PC-3 (cell line): ENCODE data around the gene ANKDD1A. TPM values are rescaled to one million over a fixed set of nuclear protein-coding genes. Genes with fewer than 3 reads are reported as not detected.

Experiments used
- ATAC-seq: fragments of 200-7000 bp; cut with Tn5 transposase; 2 replicates; pipeline ENCODE4 v1.9.1; 2020; ENCODE audit warnings: mild to moderate bottlenecking, moderate library complexity
- BruUV-seq: library from RNA; stranded (reverse); fragments of 400-500 nt; replicated peaks from 2 replicates; lab custom pipeline; 2021; lab: Mats Ljungman, UMichigan
- CTCF ChIA-PET: fragments of 300-600 bp; sonication (Branson Sonifier 250); formaldehyde crosslinking; loops from one replicate; lab custom pipeline; 2022; ENCODE audit warnings: antibody characterized with exemption; lab: Charles Lee
- POLR2A ChIA-PET: fragments of 300-600 bp; sonication (Branson Sonifier 250); formaldehyde crosslinking; loops from one replicate; lab custom pipeline; 2022; ENCODE audit warnings: antibody characterized with exemption; ENCODE audit not compliant: unreplicated experiment; lab: Charles Lee
- DNase-seq: peaks from one replicate; pipeline ENCODE4 v3.0.0-alpha.2; 2015
- H2AFZ ChIP-seq: fragments of 300-600 bp; sonication (generic); 2 replicates; pipeline ENCODE4 v1.6.0; 2016; ENCODE audit warnings: antibody characterized with exemption, low read length
- H3F3A ChIP-seq: fragments of 300-600 bp; sonication (generic); one replicate; pipeline ENCODE4 v1.6.0; 2017; ENCODE audit warnings: antibody characterized with exemption, low read length, control low read depth, mild to moderate bottlenecking; ENCODE audit not compliant: unreplicated experiment
- H3K27ac ChIP-seq: fragments of 300-600 bp; sonication (generic); 2 replicates; pipeline ENCODE4 v1.5.1; 2016; ENCODE audit warnings: mild to moderate bottlenecking, low read length
- H3K27me3 ChIP-seq: fragments of 300-600 bp; sonication (generic); 2 replicates; pipeline ENCODE4 v1.6.1; 2016; ENCODE audit warnings: low read length, mixed read lengths
- H3K36me3 ChIP-seq: fragments of 300-600 bp; sonication (generic); 2 replicates; pipeline ENCODE4 v1.6.1; 2016; ENCODE audit warnings: low read depth, mixed run types, low read length, mixed read lengths
- H3K4me1 ChIP-seq: fragments of 300-600 bp; sonication (generic); 2 replicates; pipeline ENCODE4 v1.5.1; 2016; ENCODE audit warnings: low read length; ENCODE audit not compliant: insufficient read depth
- H3K4me2 ChIP-seq: fragments of 300-600 bp; sonication (generic); 2 replicates; pipeline ENCODE4 v1.6.0; 2016; ENCODE audit warnings: low read length
- H3K4me3 ChIP-seq: fragments of 300-600 bp; sonication (generic); 2 replicates; pipeline ENCODE4 v1.5.1; 2016; ENCODE audit warnings: mild to moderate bottlenecking, low read length, mixed read lengths
- H3K79me2 ChIP-seq: fragments of 300-600 bp; sonication (generic); 2 replicates; pipeline ENCODE4 v1.6.1; 2017; ENCODE audit warnings: low read length, mixed read lengths
- H3K9ac ChIP-seq: fragments of 300-600 bp; sonication (generic); 2 replicates; pipeline ENCODE4 v1.6.0; 2016; ENCODE audit warnings: mild to moderate bottlenecking, low read length
- H3K9me2 ChIP-seq: fragments of 300-600 bp; sonication (generic); replicated peaks from 2 replicates; pipeline ENCODE4 v1.6.1; 2016; ENCODE audit warnings: mixed run types, low read length, mixed read lengths
- H3K9me3 ChIP-seq: fragments of 300-600 bp; sonication (generic); 2 replicates; pipeline ENCODE4 v1.6.1; 2016; ENCODE audit warnings: low read length, mixed read lengths
- H4K20me1 ChIP-seq: fragments of 300-600 bp; sonication (generic); 2 replicates; pipeline ENCODE4 v1.6.1; 2016; ENCODE audit warnings: low read length, mixed read lengths
- EZH2 ChIP-seq: fragments of 300-600 bp; sonication (generic); IDR thresholded peaks from one replicate; pipeline ENCODE4 v1.6.1; 2017; ENCODE audit warnings: antibody characterized with exemption, mild to moderate bottlenecking, low read length; ENCODE audit not compliant: unreplicated experiment
- EZH2phosphoT487 ChIP-seq: fragments of 300-600 bp; sonication (generic); IDR thresholded peaks from 2 replicates; pipeline ENCODE4 v1.6.1; 2018; ENCODE audit warnings: mild to moderate bottlenecking, antibody characterized with exemption, low read length, borderline replicate concordance
- intact Hi-C: fragments of 100-400 bp; cut with micrococcal nuclease; formaldehyde crosslinking; loops from 2 replicates; pipeline ENCODE4 v1.9.0; 2023
- total RNA-seq: library from RNA; depleted of rRNA; stranded (reverse); fragments of >200 nt; gene quantifications from 2 replicates; pipeline ENCODE4 v1.2.3, GENCODE V29; 2014
- TF ChIP-seq, protein P1 (sequence below): fragments of 300-600 bp; sonication (generic); conservative IDR thresholded peaks from 2 replicates; pipeline ENCODE4 v1.5.1; 2017; ENCODE audit warnings: antibody characterized with exemption, low read depth, mild to moderate bottlenecking, low read length

ANKDD1A gene
- total RNA-seq, 1 experiment from 2014 or later: 8.9 TPM

DNA sequence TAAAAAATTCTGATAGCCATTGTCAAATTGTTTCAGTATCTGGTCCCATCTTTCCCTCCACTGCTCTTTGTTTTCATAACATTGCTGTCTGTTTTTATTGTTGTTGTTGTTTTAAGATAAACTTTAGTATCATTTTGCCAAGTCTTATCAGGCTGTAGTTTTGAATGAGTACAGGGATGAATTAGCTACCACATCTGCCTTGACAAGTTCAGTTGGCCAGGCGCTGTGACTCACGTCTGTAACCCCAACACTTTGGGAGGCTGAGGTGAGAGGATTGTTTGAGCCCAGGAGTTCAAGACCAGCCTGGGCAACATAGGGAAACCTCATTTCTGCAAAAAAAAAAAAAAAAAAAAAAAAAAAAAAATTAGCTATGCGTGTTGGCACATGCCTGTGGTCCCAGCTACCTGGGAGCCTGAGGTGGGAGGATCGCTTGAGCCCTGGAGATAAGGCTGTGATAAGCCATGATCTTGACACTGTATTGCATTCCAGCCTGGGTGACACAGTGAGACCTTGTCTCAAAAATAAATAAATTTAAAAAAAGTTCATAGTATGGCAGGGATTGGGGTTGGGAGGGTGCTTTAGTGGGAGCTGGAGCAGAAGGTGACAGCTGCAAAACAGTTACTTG, 8.3 kb upstream of the ANKDD1A start:
- no peaks in the 10 kb centered on the region; the same call in 1 of the 2 replicates for H3K36me3 ChIP-seq
- no peaks in the 10 kb centered on the region for H3K79me2 ChIP-seq
- no peak overlapping the region for H3K27ac ChIP-seq
- no peaks in the 10 kb centered on the region for H3K9me3 ChIP-seq
- no peaks in the 10 kb centered on the region for H3K27me3 ChIP-seq
- BruUV-seq: no TSS peak
- H3K9ac ChIP-seq: no peak overlapping the region
- H4K20me1 ChIP-seq: no peaks in the 10 kb centered on the region
- no peaks in the 10 kb centered on the region for H3F3A ChIP-seq
- no peak for ATAC-seq
- POLR2A ChIA-PET: no interaction called here
- TF ChIP-seq EZH2 (no peak), EZH2phosphoT487 (no peak)
- TF ChIP-seq, protein P1, sequence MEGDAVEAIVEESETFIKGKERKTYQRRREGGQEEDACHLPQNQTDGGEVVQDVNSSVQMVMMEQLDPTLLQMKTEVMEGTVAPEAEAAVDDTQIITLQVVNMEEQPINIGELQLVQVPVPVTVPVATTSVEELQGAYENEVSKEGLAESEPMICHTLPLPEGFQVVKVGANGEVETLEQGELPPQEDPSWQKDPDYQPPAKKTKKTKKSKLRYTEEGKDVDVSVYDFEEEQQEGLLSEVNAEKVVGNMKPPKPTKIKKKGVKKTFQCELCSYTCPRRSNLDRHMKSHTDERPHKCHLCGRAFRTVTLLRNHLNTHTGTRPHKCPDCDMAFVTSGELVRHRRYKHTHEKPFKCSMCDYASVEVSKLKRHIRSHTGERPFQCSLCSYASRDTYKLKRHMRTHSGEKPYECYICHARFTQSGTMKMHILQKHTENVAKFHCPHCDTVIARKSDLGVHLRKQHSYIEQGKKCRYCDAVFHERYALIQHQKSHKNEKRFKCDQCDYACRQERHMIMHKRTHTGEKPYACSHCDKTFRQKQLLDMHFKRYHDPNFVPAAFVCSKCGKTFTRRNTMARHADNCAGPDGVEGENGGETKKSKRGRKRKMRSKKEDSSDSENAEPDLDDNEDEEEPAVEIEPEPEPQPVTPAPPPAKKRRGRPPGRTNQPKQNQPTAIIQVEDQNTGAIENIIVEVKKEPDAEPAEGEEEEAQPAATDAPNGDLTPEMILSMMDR: no peak
- no peak overlapping the region for H3K4me2 ChIP-seq
- no peak overlapping the region for H3K4me3 ChIP-seq
- CTCF ChIA-PET: no interaction called here
- intact Hi-C loops: no loop called here
- no peak overlapping the region for H2AFZ ChIP-seq
- no peaks in the 10 kb centered on the region for H3K9me2 ChIP-seq
- H3K4me1 ChIP-seq: no peaks in the 10 kb centered on the region
- DNase-seq: no peak

DNA sequence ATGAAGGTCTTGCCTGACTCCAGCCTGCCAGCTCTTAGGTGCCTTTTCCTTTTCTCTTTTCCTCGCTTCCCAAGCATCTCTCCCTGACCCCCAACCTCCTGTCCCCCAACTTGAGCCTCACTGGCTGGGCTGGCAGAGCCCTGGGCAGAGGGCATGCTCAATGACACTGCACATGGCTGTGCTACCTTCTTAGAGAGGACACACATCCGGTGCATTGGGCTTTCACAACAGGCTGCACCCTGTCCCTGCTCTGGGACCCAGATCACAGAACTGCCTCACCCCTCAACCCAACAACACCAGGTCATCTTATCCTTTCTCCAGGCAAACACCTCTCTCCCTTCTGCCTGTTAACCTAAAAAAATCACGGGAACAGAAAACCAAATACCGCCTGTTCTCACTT, 7.5 kb upstream of the ANKDD1A start:
- H3K4me1 ChIP-seq: no peaks in the 10 kb centered on the region
- intact Hi-C loops: no loop called here
- no peaks in the 10 kb centered on the region for H3F3A ChIP-seq
- H4K20me1 ChIP-seq: no peaks in the 10 kb centered on the region
- DNase-seq (no peak), ATAC-seq (no peak)
- ChIA-PET POLR2A (interaction anchor here (0.6 kb wide), 1 partner anchor 141 kb away, joined by 3 read pairs; no protein-coding TSS in a partner anchor), CTCF (no interaction called here)
- H3K9me3 ChIP-seq: no peaks in the 10 kb centered on the region
- no peak overlapping the region for H3K4me2 ChIP-seq
- H3K27me3 ChIP-seq: no peaks in the 10 kb centered on the region
- H3K27ac ChIP-seq: no peak overlapping the region
- no peaks in the 10 kb centered on the region for H3K9me2 ChIP-seq
- no peaks in the 10 kb centered on the region for H3K79me2 ChIP-seq
- H2AFZ ChIP-seq: no peak overlapping the region
- H3K36me3 ChIP-seq: no peaks in the 10 kb centered on the region; the same call in 1 of the 2 replicates
- no peak for TF ChIP-seq EZH2phosphoT487
- TF ChIP-seq, protein P1: no peak
- no peak for TF ChIP-seq EZH2
- H3K4me3 ChIP-seq: no peak overlapping the region
- H3K9ac ChIP-seq: no peak overlapping the region
- no TSS peak for BruUV-seq

GRCh38 chr15:64905119-64905831, 6.4 kb upstream of the ANKDD1A start:
- no peaks in the 10 kb centered on the region for H3K9me2 ChIP-seq
- H3F3A ChIP-seq: no peaks in the 10 kb centered on the region
- no peaks in the 10 kb centered on the region for H4K20me1 ChIP-seq
- DNase-seq (no peak), ATAC-seq (peak; percentile 20; the same call in 1 of the 2 replicates)
- no peak overlapping the region for H3K4me3 ChIP-seq
- no peak overlapping the region for H3K27ac ChIP-seq
- H3K4me1 ChIP-seq: no peaks in the 10 kb centered on the region
- no peaks in the 10 kb centered on the region for H3K9me3 ChIP-seq
- no peak overlapping the region for H2AFZ ChIP-seq
- CTCF ChIA-PET: no interaction called here
- no TSS peak for BruUV-seq
- H3K27me3 ChIP-seq: no peaks in the 10 kb centered on the region
- H3K9ac ChIP-seq: no peak overlapping the region
- intact Hi-C loops: no loop called here
- no peaks in the 10 kb centered on the region; the same call in 1 of the 2 replicates for H3K36me3 ChIP-seq
- no peak overlapping the region for H3K4me2 ChIP-seq
- no peaks in the 10 kb centered on the region for H3K79me2 ChIP-seq
- no peak for TF ChIP-seq EZH2
- TF ChIP-seq, protein P1: peak; percentile 33; the same call in 1 of the 2 replicates
- POLR2A ChIA-PET: no interaction called here
